ENCODE data around the gene CACNA2D3.
"Not testable (repeated sequence)": the region's sequence is repeated elsewhere in the genome, so short reads cannot be mapped to it uniquely, and the experiment has no call there.

The CACNA2D3 gene

GRCh38 chr3:54122324-54123002 is at the start of gene CACNA2D3:
Gene CACNA2D3, plus strand, starts transcription at chr3:54122552.
- FAIRE-seq, result no peak

GRCh38 chr3:54073386-54073785 is 49.0 kb upstream of the CACNA2D3 start:
- no peak for FAIRE-seq

- FAIRE-seq, result no peak
Observed at GRCh38 chr3:54079314-54079713, 43.0 kb upstream of the CACNA2D3 start.

DNA sequence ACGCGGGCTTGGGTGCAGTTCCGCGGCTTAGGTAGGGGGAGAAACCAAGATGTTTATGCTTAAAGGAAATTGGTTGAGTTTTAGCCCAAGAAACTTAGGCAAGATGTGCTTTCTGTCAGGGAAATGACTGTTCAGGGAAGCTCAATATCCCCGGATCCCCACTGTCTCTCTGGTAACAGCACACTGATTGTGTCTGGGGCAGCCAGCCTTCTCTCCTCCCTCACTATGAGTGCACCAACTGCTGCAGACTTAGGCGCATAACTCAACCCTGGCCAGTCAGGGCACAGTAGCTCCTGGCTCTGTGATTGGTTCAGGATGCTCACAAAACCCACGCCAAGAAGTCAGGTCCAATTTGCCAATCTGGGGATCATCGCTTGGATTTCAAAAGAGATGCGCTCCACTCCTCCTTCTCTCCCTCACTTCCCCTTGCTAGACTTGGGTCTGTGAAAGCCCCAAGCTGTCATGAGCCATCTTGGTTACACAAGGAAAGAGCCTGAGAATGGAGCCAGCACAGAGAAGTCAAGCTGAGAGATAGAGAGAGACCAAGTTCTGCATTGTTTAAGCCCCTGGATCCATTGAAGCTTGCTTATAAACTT is 42.5 kb upstream of the CACNA2D3 start:
- FAIRE-seq, result no peak

- FAIRE-seq, result no peak
Observed at GRCh38 chr3:54083921-54084320, 38.4 kb upstream of the CACNA2D3 start.

DNA sequence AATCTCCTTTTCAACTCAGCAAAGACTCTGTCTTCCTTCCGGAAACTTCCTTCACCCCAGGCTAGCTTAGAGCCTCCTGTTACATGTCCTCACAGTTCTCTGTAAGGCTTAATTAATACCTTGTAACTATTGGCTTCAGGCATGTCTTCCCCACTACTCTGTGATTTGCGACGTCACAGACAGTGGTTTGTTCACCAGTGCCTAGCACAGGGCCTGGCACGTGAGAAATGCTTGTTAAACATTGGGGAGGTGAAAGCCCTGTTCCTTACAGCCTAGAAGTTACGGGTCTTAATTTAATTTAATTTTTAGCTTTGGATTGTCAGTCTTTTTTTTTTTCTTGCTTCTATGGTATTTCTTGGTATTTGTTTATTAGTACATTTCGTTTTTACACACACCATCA is 36.4 kb upstream of the CACNA2D3 start:
- no peak for FAIRE-seq

- FAIRE-seq, result no peak
Observed at GRCh38 chr3:54086652-54087405, 35.5 kb upstream of the CACNA2D3 start.

GRCh38 chr3:54087581-54088410 is 34.6 kb upstream of the CACNA2D3 start:
- FAIRE-seq, result no peak

DNA sequence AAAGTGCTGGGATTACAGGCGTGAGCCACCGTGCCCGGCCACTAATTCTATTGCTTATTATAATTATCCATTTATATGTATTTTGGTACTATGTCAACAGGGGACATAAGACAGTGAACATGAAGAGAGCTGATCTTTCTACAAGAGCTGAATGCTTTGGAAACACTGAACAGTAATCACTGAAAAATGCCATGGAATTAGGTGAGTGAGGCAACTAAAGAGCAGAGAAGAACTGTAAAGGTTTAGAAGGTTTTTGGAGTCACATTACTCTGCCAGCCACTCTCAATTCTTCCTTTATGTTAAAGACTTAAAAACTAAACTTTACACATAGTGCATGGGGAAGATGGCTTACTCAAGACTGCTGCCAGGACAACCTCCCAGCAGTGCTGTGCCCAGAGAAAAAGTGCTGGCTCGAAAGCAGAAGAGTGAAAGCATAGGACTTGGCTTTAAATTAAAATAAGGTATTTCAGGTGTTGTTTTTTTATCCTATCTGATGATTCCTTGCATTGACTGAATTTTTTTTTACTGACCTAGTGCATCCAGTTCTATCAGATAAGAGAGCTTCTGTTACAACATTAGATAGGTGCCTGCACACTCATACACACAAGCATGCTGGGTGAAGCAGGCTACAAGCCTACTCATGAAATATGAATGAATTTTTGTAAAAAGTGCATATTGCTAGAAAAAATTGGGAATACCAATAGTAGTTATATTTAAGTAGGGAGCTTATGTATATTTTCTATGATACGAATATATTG is 28.7 kb upstream of the CACNA2D3 start:
- FAIRE-seq, result no peak

DNA sequence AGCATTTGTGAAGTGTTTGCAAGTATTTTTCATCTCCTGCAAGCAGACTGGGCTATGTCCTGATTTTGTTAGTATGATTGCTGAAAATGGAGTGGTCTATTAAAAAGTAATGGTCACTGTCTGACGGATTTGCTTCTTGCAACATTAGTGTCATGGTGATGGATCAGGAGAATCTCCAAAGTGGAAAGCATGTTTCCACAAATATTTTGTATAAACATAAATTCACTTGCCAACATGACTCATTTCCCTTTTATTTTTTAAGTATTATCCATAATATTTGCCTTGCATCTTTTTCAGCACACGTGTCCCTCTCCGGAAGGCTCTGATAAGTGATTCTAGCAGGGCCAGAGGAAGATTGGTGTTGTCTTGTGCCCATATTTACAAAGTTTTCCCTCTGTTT is 27.4 kb upstream of the CACNA2D3 start:
- FAIRE-seq, result no peak

GRCh38 chr3:54099381-54099780 is 23.0 kb upstream of the CACNA2D3 start:
- FAIRE-seq, result no peak

DNA sequence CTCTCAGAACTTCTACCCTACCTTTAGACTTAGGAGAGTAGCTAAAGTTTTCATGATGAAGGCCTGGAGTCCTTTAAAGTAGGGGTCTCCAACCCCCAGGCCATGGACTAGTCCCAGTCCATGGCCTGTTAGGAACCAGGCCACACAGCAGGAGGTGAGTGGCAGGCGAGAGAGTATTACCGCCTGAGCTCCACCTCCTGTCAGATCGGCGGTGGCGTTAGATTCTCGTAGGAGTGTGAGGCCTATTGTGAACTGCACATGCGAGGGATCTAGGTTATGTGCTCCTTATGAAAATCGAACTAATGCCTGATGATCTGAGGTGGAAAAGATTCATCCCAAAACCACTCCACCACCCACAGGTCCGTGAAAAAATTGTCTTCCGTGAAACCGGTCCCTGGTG is 18.3 kb upstream of the CACNA2D3 start:
- FAIRE-seq, result no peak

GRCh38 chr3:54116129-54116528 is 6.2 kb upstream of the CACNA2D3 start:
- not testable (repeated sequence) for FAIRE-seq

DNA sequence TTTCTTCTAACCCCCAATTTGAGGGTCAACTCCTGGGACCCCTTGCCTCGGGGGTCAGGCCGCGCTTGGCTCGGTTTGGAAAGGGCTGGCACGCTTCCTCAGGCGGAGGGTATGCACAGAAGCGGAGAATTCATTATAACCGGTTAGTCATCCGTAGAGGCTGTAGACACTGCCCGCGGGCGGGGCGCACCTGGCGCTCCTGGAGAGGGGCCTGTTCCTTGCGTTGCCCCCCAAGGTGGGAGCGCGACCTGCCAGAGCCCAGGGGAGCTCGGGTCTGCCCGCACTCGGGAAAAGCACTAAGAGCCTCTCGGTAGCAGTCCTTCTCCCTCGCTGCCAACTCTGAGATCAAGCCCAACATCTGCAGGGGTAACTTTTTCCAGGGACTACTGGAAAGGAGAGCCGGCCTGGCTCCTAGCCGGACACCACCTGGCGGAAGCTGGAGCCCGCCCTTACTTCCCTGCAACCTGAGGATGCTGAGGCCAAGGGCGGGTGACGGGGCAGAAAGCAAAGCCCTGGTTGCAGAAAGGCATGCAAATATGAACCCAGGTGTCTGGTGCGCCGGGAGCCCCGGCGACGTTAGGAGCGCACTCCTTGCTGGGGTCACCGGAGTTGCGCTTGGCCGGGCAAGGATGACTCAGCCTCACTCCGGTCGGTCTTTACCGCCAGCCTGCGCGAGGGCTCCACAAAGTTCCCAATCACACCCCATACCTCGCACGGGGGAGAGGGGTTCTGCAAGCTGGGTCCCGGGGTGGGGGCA is 1.5 kb upstream of the CACNA2D3 start:
- FAIRE-seq, result no peak

- FAIRE-seq, result no peak
Observed at GRCh38 chr3:54121414-54122323, 683 bp upstream of the CACNA2D3 start.

GRCh38 chr3:54123003-54123775 is 837 bp downstream of the CACNA2D3 start:
- no peak for FAIRE-seq

DNA sequence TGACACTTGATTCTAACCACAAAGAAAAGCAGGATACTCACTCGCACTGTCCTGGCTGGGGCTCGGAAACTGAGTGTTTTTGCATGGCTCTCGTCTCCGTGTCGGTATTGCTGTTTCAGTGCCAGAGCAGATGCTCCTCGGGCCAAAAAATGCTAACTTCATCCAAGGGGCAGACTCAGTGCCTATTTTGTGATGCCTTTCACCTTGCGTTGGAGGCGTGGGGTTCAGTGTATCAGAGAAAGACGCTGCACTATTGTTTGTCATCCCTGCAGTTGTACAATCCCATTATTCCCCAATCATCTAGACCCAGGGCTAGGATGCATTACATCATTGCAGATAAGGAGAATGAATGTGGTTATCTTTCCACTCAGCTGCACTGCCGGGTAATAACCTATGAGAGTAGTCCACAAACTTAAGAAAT is 1.4 kb downstream of the CACNA2D3 start:
- no peak for FAIRE-seq

- no peak for FAIRE-seq
Observed at GRCh38 chr3:54125300-54125699, 2.9 kb downstream of the CACNA2D3 start.

DNA sequence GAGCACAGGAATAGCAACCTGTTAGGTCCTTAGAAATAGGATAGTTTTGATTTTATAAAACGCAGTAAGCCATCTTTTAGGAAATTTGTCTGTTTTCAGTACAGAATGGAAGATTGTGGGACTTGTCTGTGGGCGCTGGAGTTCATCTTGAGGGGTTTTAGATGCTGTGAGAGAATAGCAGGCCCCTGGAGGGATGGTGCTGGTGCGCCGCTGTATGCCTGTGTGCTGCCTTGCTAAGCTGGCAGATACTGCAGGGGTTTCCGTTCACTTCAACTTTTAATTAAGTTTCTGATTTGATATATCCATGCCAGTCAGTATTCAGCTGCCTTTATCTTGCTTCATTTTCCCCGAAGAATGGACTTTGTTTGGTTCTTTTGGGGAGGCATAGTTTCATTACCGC is 4.2 kb downstream of the CACNA2D3 start:
- no peak for FAIRE-seq

Data from G401.6 (cell line).